ENCODE results near the gene ALLC.
"Not testable (repeated sequence)": the region's sequence is repeated elsewhere in the genome, so short reads cannot be mapped to it uniquely, and the experiment has no call there.

ALLC gene

GRCh38 chr2:3657881-3658280, at the start of gene ALLC:
TSS of gene ALLC (plus strand) at chr2:3658200. CDS start at chr2:3671158, 12,958 bp downstream.
- DNase-seq = no peak

- peak in 1 of 2 experiments; percentile 13 for DNase-seq
Measured at GRCh38 chr2:3608373-3609278, 49.4 kb upstream of the ALLC start.

GRCh38 chr2:3609279-3609673, 48.7 kb upstream of the ALLC start:
- peak; percentile 3 to 13 for DNase-seq

- DNase-seq = peak in 1 of 2 experiments; percentile 11
Measured at GRCh38 chr2:3610415-3610814, 47.6 kb upstream of the ALLC start.

GRCh38 chr2:3610881-3611505, 47.0 kb upstream of the ALLC start:
- DNase-seq = no peak

GRCh38 chr2:3611589-3611988, 46.4 kb upstream of the ALLC start:
- peak; percentile 7 to 8 for DNase-seq

- DNase-seq = peak; percentile 9 to 10
Measured at GRCh38 chr2:3612639-3613523, 45.1 kb upstream of the ALLC start.

- DNase-seq = no peak
Measured at GRCh38 chr2:3613524-3613905, 44.5 kb upstream of the ALLC start.

GRCh38 chr2:3614743-3615142, 43.3 kb upstream of the ALLC start:
- not testable (repeated sequence) for DNase-seq

- peak; percentile 1 to 7 for DNase-seq
Measured at GRCh38 chr2:3615541-3616200, 42.3 kb upstream of the ALLC start.

GRCh38 chr2:3616435-3617197, 41.4 kb upstream of the ALLC start:
- not testable (repeated sequence) for DNase-seq

GRCh38 chr2:3617198-3617890, 40.7 kb upstream of the ALLC start:
- peak in 1 of 2 experiments; percentile 5 for DNase-seq

GRCh38 chr2:3618367-3618766, 39.6 kb upstream of the ALLC start:
- DNase-seq = no peak

GRCh38 chr2:3619033-3619432, 39.0 kb upstream of the ALLC start:
- no peak for DNase-seq

GRCh38 chr2:3619661-3620060, 38.3 kb upstream of the ALLC start:
- not testable (repeated sequence) for DNase-seq

- no peak for DNase-seq
Measured at GRCh38 chr2:3620834-3621233, 37.2 kb upstream of the ALLC start.

- DNase-seq = no peak
Measured at GRCh38 chr2:3622967-3623366, 35.0 kb upstream of the ALLC start.

GRCh38 chr2:3624059-3624794, 33.8 kb upstream of the ALLC start:
- DNase-seq = no peak

- DNase-seq = no peak
Measured at GRCh38 chr2:3625186-3625585, 32.8 kb upstream of the ALLC start.

GRCh38 chr2:3626118-3626811, 31.7 kb upstream of the ALLC start:
- no peak for DNase-seq

All from activated T-cell treated with anti-CD3 and anti-CD28 coated beads, Interleukin-2, amount 50 U/mL, for 48 hours (primary cell).